Measurements from ENCODE around the gene RTEL1. TPM values are rescaled to one million over a fixed set of nuclear protein-coding genes. Genes with fewer than 3 reads are reported as not detected.
"Not testable (repeated sequence)": the region's sequence is repeated elsewhere in the genome, so short reads cannot be mapped to it uniquely, and the experiment has no call there.

RTEL1 gene, protein sequence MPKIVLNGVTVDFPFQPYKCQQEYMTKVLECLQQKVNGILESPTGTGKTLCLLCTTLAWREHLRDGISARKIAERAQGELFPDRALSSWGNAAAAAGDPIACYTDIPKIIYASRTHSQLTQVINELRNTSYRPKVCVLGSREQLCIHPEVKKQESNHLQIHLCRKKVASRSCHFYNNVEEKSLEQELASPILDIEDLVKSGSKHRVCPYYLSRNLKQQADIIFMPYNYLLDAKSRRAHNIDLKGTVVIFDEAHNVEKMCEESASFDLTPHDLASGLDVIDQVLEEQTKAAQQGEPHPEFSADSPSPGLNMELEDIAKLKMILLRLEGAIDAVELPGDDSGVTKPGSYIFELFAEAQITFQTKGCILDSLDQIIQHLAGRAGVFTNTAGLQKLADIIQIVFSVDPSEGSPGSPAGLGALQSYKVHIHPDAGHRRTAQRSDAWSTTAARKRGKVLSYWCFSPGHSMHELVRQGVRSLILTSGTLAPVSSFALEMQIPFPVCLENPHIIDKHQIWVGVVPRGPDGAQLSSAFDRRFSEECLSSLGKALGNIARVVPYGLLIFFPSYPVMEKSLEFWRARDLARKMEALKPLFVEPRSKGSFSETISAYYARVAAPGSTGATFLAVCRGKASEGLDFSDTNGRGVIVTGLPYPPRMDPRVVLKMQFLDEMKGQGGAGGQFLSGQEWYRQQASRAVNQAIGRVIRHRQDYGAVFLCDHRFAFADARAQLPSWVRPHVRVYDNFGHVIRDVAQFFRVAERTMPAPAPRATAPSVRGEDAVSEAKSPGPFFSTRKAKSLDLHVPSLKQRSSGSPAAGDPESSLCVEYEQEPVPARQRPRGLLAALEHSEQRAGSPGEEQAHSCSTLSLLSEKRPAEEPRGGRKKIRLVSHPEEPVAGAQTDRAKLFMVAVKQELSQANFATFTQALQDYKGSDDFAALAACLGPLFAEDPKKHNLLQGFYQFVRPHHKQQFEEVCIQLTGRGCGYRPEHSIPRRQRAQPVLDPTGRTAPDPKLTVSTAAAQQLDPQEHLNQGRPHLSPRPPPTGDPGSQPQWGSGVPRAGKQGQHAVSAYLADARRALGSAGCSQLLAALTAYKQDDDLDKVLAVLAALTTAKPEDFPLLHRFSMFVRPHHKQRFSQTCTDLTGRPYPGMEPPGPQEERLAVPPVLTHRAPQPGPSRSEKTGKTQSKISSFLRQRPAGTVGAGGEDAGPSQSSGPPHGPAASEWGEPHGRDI (N-terminal part only)
- total RNA-seq: 34.1 TPM

DNA sequence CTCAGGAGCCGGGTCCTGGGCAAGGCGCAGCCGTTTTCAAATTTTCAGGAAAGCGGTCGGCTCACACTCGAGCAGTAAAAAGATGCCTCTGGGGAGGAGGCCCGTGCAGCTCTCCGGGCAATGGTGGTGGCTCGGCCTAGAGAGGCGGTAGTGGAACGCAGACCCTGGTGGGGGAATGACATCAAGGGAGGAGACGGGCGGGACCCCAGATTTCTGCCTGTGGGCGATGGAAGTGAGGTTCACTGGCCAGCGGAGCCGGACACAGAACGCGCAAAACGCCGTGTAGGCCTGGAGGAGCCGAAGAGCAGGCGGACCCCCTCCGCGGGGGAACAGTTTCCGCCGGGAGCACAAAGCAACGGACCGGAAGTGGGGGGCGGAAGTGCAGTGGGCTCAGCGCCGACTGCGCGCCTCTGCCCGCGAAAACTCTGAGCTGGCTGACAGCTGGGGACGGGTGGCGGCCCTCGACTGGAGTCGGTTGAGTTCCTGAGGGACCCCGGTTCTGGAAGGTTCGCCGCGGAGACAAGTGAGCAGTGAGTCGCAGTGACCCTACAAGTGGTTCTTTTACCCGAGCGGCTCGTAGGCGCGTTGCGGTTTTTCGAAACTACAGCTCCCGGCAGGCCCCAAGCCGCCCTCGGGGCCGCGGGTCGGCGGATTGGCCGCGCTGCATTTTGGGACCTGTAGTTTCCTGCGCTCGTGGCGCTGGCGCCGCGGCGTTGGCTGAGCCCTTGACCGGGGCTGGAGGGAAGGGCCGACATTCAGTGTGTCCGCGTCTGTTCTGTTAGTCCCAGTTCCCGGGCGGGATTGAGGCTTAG lies at the start of gene RTEL1:
Gene RTEL1 (plus strand): TSS at position 376 of the 812 bp plus-strand sequence. CDS start 1,091 bp downstream, outside the sequence.
- peak; percentile 95 for ATAC-seq
- intact Hi-C loops (cut with DNase I): no loop called here
- peak; percentile 95 for DNase-seq (ENCODE audit: low spot score)

DNA sequence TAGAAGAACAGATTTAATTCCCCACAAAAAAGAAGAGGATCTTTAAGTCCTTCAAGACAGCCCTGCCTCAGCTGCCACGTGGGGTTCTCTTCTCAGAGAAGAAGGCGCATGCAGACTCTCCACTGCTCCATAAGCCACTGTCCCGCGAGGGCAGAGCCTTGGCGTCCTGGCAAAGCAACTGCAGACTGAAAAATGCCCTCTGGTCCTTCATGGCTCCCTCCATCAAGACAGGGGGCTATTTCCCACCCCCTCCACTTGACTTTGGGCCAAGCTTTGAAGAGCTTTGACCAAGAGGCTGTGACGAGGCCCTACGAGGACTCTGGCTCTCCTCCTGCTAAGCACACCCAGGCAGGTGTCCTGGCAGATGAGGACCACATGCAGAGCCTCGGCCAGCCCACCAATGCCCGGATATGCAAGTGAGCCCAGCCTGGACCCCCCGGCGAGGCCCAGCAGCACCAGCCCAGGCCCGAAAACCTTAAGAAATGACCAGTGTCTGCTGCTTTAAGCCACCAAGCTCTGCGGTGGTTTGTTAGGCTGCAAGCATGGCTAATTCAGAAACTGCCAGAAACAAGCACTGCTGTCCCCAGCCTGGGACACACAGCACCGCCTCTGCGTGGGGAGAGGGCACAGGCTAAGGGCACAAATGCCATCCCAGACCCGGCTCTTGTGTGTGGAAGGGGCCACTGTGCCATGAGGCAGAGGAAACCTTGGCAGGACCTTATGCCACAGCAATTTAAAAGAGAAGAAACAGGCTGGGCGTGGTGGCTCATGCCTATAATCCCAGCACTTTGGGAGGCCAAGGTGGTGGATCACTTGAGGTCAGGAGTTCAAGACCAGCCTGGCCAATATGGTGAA lies 47.3 kb upstream of the RTEL1 start:
- ATAC-seq (no peak), DNase-seq (ENCODE audit: low spot score) (no peak)
- intact Hi-C loops (cut with DNase I): no loop called here

DNA sequence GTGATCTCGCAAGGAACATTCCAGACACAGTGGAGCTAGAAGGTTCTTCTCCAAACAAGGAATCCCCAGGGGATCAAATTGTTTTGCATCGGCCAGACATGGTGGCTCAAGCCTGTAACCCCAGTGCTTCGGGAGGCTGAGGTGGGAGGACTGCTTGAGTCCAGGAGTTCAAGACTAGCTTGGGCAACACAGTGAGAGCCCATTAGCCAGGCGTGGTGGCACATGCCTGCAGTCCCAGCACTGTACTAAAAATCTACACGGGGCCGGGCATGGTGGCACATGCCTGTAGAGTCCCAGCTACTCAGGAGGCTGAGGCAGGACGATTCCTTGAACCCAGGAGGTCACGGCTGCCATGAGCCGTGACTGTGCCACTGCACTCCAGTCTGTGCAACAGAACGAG lies 46.5 kb upstream of the RTEL1 start:
- DNase-seq (ENCODE audit: low spot score): no peak
- intact Hi-C loops (cut with DNase I): no loop called here

DNA sequence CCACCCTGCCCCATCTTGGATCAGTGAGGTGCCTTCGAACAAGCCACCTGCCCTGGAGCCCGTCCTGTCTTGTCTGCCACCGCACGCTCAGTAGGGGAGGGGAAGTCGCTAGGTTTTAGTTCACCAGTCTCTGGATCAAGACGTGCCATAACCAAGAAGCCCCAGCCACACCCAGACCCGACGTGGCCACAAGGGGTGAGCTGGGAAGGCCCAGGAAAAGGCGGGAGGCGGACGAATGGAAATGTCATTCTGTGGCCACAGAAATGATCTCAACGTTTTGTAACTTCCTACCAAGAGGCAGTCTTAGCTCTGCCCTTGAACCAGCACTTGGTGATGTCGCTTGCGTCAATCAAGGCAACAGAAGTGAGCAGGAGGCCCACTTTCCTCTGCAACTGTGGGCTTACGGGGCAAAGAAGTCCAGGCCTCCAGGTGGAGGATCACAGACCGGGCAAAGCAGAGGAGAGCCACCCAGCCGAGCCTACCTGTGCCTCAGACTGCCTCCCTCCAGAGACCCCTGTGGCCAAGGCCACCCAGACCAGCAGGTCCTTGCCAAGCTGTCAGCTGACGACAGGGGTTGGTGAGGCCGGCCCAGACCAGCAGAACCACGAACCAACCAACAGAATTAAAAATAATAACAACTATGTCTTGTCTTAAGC lies 45.7 kb upstream of the RTEL1 start:
- intact Hi-C loops (cut with DNase I): no loop called here
- ATAC-seq: no peak
- DNase-seq (ENCODE audit: low spot score): no peak

More for the DNA sequence above, 46.5 kb upstream of the RTEL1 start:
- peak; percentile 28 for ATAC-seq

DNA sequence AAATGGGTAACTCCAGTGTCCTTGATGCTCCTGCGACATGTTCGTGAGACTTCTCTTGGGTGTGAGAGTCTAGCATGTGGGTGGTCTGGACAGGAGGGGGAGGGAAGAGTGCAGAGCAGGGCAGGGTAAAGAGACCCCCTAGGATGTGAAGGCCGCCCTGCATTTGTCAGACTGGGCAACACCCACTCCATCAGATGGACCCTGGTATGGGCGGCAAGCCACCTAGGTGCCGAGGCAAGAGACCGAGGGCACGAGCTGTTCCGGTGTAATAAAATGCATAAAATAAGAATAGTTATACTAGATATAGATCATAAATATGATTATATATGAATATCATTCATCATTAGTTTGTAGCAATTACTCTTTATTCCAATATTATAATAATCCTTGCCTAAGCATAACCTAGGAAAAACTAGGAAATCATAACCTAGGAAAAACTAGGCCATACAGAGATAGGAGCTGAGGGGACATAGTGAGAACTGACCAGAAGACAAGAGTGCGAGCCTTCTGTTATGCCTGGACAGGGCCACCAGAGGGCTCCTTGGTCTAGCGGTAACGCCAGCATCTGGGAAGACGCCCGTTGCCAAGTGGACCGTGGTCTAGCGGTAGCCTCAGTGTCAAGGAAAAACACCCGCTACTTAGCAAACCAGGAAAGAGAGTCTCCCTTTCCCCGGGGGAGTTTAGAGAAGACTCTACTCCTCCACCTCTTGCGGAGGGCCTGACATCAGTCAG lies 44.1 kb upstream of the RTEL1 start:
- ATAC-seq; DNase-seq (ENCODE audit: low spot score); intact Hi-C loops (cut with DNase I): not testable (repeated sequence)

DNA sequence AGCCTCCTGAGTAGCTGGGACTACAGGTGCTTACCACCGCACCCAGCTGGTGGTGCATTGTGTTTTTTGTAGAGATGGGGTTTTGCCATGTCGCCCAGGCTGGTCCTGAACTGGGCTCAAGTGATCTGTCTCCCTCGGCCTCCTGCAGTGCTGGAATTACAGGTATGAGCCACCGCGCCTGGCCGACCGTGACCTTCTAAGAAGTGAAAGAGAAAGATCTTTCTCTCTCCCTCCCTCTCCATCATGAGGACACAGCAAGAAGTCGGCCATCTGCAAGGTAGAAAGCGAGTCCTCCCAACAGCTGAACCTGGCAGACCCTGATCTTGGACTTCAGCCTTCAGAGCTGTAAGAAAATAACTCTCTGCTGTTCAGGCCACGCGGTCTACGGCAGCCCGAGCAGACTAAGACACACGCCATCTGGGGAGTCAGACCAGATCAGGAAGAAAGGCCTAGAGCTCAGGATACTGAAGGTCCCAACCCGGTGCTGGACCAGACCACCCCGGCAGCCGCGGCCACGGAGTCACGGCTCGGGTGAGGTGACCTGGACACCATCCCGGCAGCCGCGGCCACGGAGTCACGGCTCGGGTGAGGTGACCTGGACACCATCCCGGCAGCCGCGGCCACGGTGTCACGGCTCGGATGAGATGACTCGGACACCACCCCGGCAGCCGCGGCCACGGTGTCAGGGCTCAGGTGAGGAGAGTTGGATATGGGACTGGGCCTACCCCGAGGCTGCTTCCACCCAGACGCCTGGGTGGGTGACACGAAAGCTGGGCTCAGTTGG lies 40.8 kb upstream of the RTEL1 start:
- no peak for ATAC-seq
- DNase-seq (ENCODE audit: low spot score): no peak
- intact Hi-C loops (cut with DNase I): no loop called here

DNA sequence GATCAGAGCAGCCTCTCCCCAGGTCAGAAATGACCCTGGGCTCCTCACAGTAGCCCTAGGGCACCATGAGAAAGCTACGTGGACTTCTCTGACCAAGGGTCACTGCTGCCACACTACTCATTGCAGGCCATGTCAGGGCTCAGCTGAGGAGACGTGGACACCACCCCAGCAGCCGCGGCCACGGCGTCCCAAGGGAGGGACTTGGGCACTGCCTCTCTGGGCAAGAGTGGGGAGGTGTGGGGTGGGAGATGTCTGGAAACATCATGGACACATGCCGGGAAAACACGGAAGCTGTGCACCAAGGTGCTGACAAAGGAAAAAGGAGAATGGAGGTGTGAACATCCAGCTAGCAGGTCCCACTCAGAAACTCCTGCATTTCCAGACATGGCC lies 40.2 kb upstream of the RTEL1 start:
- no peak for DNase-seq (ENCODE audit: low spot score)
- intact Hi-C loops (cut with DNase I): no loop called here
- no peak for ATAC-seq

DNA sequence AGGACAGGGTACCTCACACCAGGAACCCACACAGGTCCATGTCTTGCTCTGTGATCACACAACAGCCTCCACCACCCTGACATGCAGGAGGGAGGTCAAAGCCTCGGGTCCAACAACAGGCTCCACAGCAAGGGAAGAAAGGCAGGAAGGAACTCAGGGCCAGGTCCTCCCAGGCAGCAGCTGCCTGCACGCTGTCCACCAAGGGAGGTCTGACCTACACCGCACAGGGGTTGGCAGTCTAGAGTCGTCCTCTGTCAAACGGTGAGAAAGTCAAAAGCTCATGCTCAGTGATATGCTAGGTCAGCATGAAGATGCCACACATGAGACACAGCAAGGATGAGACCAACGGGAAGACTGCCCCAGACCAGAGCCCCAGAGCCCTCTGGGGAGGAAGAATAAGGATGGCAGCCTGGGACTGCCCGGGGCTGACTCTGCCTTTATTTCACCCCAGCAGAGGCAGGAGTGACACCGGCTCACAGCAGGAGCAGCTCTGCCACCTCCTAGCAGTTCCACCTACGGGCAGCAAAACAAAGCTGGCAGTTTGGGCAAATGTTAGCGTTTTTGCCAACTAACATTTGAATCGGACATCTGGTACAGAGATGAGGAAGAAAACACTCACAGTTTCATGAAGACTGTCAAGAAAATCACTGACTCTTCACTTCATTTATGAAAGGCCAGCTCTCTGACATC lies 39.7 kb upstream of the RTEL1 start:
- no peak for ATAC-seq
- DNase-seq (ENCODE audit: low spot score): no peak
- intact Hi-C loops (cut with DNase I): no loop called here

DNA sequence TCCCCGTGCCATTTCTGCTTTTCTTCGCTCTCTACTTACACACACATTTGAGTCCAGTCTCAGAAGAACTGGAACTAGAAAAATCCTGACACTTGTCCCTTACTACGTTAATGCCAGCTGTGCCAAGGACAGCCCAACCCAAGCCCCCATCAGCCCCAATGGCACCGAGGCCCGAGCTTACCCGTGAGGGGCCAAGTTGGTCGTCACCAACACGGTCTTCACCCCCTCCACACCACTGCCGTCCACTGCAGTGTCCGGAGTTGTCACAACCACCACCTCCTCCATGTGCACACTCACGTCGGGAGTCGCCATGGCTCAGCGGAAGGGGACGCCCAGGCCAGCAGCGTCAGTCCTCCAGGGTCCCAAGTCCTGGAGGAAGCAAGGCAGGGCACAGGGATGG lies 39.0 kb upstream of the RTEL1 start:
- ATAC-seq: no peak
- DNase-seq (ENCODE audit: low spot score): no peak
- intact Hi-C loops (cut with DNase I): no loop called here

DNA sequence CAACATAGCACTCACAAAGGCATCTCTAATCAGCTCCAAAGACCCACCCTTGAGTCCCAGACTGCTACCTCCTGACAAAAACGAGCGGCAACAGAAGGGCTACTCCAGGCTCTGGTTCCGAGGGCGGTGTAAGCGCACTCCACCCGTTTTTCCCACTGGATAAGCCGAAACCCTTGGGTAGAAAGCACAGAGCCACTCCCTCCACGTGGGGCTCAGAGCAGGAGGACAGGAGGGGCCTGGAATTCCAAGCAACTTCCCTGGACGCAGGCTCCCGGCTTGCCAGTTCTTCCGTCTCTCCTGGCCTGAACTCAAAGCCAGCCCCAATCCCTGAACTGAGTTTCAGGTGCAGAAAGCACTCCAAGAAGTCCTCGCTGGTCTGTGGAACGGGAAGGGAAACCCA lies 38.6 kb upstream of the RTEL1 start:
- intact Hi-C loops (cut with DNase I): no loop called here
- peak; percentile 7 for ATAC-seq
- DNase-seq (ENCODE audit: low spot score): no peak

DNA sequence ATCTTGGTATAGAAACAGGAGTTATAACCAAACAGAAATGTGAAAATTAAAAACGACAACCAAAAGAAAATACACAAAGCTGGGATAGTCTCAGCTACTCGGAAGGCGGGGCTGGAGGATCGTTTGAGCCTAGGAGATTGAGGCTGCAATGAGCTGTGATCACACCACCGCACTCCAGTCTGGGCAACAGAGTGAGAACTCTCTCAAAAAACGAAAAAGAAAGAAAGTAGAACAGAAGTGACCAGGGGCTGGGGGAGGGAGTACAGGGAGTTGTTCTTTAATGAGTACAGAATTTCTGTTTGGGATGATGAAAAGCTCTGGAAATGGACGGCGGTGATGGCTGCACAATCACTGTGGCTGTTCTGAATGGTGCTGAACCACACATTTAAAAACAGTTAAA lies 37.1 kb upstream of the RTEL1 start:
- intact Hi-C loops (cut with DNase I): no loop called here
- ATAC-seq: no peak
- no peak for DNase-seq (ENCODE audit: low spot score)

DNA sequence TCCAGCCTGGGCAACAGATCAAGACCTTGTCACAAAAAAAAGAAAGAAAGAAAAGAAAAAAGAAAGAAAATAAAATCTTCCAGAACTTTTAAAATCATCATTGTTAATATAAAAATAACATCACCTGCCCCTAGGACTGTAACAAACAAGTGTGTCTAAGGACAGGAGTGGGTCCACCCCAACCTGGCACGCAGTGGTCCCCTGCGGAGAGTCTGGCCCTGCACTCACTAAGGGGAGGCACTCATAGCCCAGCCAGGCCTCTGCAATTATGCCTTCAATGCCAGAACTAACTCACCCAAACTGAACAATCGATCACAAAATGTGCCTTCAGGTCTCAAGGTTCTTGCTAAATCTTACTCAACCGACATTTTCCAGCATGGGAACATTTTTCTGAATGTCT lies 36.0 kb upstream of the RTEL1 start:
- intact Hi-C loops (cut with DNase I): no loop called here
- ATAC-seq (no peak), DNase-seq (ENCODE audit: low spot score) (no peak)

DNA sequence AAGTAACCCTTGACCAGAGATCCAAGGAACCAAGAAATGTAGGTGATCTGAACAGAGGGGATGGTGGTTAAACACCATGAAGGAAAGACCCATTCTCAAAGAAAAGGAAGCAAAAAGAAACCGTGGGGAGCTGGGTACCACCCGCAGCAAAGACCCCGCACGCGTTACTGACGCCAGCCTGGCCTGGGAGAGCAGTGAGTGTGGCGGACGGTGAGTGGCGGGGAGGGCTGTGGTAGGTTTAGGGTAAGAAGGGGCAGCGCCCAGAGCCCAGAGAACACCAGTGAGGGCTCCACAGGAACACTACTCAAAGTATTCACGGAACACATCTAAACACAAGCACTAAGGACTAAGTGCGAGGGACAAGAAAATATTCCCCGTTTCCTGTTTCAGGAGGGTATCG lies 35.4 kb upstream of the RTEL1 start:
- ATAC-seq (no peak), DNase-seq (ENCODE audit: low spot score) (no peak)
- intact Hi-C loops (cut with DNase I): no loop called here

DNA sequence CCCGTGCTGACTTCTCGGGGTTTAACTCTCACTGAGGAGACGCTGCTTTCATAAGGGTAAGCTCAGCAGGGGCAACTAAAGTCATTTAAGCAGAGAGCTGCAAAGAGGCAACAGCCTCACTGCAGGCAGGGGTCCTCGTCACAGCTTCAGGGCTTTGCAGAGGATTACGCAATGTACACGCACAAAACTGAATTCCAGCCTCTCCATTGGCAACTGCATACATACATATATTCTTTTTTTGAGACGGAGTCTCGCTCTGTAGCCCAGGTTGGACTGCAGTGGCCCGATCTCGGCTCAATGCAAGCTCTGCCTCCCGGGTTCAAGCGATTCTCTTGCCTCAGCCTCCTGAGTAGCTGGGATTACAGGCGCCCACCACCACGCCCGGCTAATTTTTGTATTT lies 33.6 kb upstream of the RTEL1 start:
- DNase-seq (ENCODE audit: low spot score) (no peak), ATAC-seq (no peak)
- intact Hi-C loops (cut with DNase I): no loop called here

DNA sequence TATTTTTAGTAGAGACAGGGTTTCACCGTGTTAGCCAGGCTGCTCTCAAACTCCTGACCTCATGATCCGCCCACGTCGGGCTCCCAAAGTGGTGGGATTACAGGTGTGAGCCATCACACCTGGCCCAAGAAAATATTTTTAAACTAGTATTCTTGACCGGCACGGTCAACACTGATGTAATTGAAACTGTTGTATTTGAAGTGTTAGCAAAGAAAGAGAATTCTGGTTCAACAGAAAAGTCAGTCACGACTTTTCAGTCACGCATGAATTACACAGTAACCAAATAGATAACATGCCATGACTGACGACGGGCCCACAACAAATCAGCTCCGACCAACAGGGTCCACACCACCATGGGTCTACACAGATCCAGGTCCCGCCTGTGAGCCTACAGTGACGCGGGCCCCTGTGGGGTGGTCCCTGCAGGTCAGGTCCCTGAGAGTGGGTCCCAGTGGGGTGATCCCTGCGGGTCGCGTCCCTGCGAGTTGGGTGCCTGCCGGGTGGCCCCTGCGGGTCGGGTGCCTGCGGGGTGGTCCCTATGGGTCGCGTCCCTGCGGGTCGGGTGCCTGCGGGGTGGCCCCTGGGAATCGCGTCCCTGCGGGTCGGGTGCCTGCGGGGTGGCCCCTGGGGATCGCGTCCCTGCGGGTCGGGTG lies 32.2 kb upstream of the RTEL1 start:
- DNase-seq (ENCODE audit: low spot score) (peak; percentile 72), ATAC-seq (peak; percentile 8)
- intact Hi-C loops (cut with DNase I): no loop called here
